PC-9 (cell line): ENCODE results near the gene PNP. TPM values are rescaled to one million over a fixed set of nuclear protein-coding genes. Genes with fewer than 3 reads are reported as not detected.
"Not testable (repeated sequence)": the region's sequence is repeated elsewhere in the genome, so short reads cannot be mapped to it uniquely, and the experiment has no call there.

Experiments
- BruUV-seq: library from RNA; stranded (reverse); fragments of 400-500 nt; replicated peaks from 2 replicates; lab custom pipeline; 2021; lab: Mats Ljungman, UMichigan
- CTCF ChIA-PET: fragments of 300-600 bp; sonication (Branson Sonifier 250); formaldehyde crosslinking; loops from one replicate; lab custom pipeline; 2022; ENCODE audit warnings: antibody characterized with exemption; lab: Charles Lee
- POLR2A ChIA-PET: fragments of 300-600 bp; sonication (Branson Sonifier 250); formaldehyde crosslinking; loops from one replicate; lab custom pipeline; 2022; ENCODE audit warnings: antibody characterized with exemption; ENCODE audit not compliant: unreplicated experiment; lab: Charles Lee
- DNase-seq, 2 experiments: peaks; one replicate each; pipeline versions ENCODE4 v3.0.0 to v3.0.0-alpha.2; 2015 to 2022; ENCODE audit warnings: mixed read lengths in 1 of 2
- H2AFZ ChIP-seq: fragments of 200-600 bp; sonication (generic); 2 replicates; pipeline ENCODE4 v1.8.1; 2017; ENCODE audit warnings: antibody characterized with exemption
- H3F3A ChIP-seq: fragments of 200-600 bp; sonication (generic); 2 replicates; pipeline ENCODE4 v1.8.1; 2017; ENCODE audit warnings: antibody characterized with exemption, mild to moderate bottlenecking, low read depth; ENCODE audit not compliant: insufficient read depth
- H3K27ac ChIP-seq: fragments of 200-600 bp; sonication (generic); 2 replicates; pipeline ENCODE4 v1.6.1; 2016; ENCODE audit warnings: mixed run types
- H3K27me3 ChIP-seq: fragments of 200-600 bp; sonication (generic); 2 replicates; pipeline ENCODE4 v1.6.1; 2016; ENCODE audit warnings: low read depth, mixed run types; ENCODE audit not compliant: insufficient read depth
- H3K36me3 ChIP-seq: fragments of 200-600 bp; sonication (generic); 2 replicates; pipeline ENCODE4 v1.6.1; 2016; ENCODE audit warnings: low read depth, mixed run types
- H3K4me1 ChIP-seq: fragments of 200-600 bp; sonication (generic); replicated peaks from 2 replicates; pipeline ENCODE4 v1.6.1; 2016; ENCODE audit warnings: mixed run types; ENCODE audit not compliant: insufficient read depth
- H3K4me2 ChIP-seq: fragments of 200-600 bp; sonication (generic); 2 replicates; pipeline ENCODE4 v1.6.1; 2017; ENCODE audit warnings: mixed run types
- H3K4me3 ChIP-seq: fragments of 200-600 bp; sonication (generic); 2 replicates; pipeline ENCODE4 v1.6.1; 2016; ENCODE audit warnings: mixed run types
- H3K79me2 ChIP-seq: fragments of 200-600 bp; sonication (generic); 2 replicates; pipeline ENCODE4 v1.6.1; 2017; ENCODE audit warnings: low read depth, mixed run types
- H3K9me2 ChIP-seq: fragments of 200-600 bp; sonication (generic); 2 replicates; pipeline ENCODE4 v1.8.1; 2017; ENCODE audit warnings: mild to moderate bottlenecking; ENCODE audit not compliant: insufficient read depth
- H3K9me3 ChIP-seq: fragments of 200-600 bp; sonication (generic); 2 replicates; pipeline ENCODE4 v1.8.1; 2016; ENCODE audit warnings: low read depth; ENCODE audit not compliant: insufficient read depth
- H4K20me1 ChIP-seq: fragments of 200-600 bp; sonication (generic); 2 replicates; pipeline ENCODE4 v1.8.1; 2017; ENCODE audit not compliant: insufficient read depth
- CTCF ChIP-seq: fragments of 200-600 bp; sonication (generic); conservative IDR thresholded peaks from 2 replicates; pipeline ENCODE4 v1.6.1; 2017; ENCODE audit warnings: mixed run types, antibody characterized with exemption, mild to moderate bottlenecking, moderate library complexity
- EZH2 ChIP-seq: fragments of 200-600 bp; sonication (generic); IDR thresholded peaks from 2 replicates; pipeline ENCODE4 v1.8.0; 2017; ENCODE audit warnings: antibody characterized with exemption, low read depth
- intact Hi-C: fragments of 100-400 bp; cut with micrococcal nuclease; formaldehyde crosslinking; loops from one replicate; pipeline ENCODE4 v1.10.0; 2022; ENCODE audit not compliant: unreplicated experiment
- total RNA-seq: library from RNA; stranded (reverse); gene quantifications from 2 replicates; pipeline ENCODE4 v1.2.3, GENCODE V29; 2021

PNP gene
- total RNA-seq, 1 experiment from 2014 or later: 26.9 TPM

GRCh38 chr14:20503898-20504297 is 34.7 kb downstream of the PNP start:
- no peaks in the 10 kb centered on the region for H3K9me2 ChIP-seq
- no peaks in the 10 kb centered on the region for H3F3A ChIP-seq
- H3K9me3 ChIP-seq: no peaks in the 10 kb centered on the region
- H3K79me2 ChIP-seq: no peaks in the 10 kb centered on the region
- no peaks in the 10 kb centered on the region for H3K36me3 ChIP-seq
- no peak overlapping the region for H3K27ac ChIP-seq
- H4K20me1 ChIP-seq: no peaks in the 10 kb centered on the region
- H3K4me2 ChIP-seq: no peak overlapping the region
- H2AFZ ChIP-seq: no peak overlapping the region
- H3K4me1 ChIP-seq: peaks cover 8% of the 10 kb centered on the region
- no TSS peak for BruUV-seq
- TF ChIP-seq EZH2: no peak
- no peak for TF ChIP-seq CTCF
- CTCF ChIA-PET: no interaction called here
- DNase-seq: no peak
- no peaks in the 10 kb centered on the region for H3K27me3 ChIP-seq
- POLR2A ChIA-PET: no interaction called here
- intact Hi-C loops: no loop called here
- H3K4me3 ChIP-seq: no peak overlapping the region

GRCh38 chr14:20506276-20506675 is 37.1 kb downstream of the PNP start:
- H2AFZ ChIP-seq, H3K9me3 ChIP-seq, H3K9me2 ChIP-seq, POLR2A ChIA-PET, intact Hi-C loops, H3K79me2 ChIP-seq, H3K27ac ChIP-seq, H3K4me3 ChIP-seq, H3F3A ChIP-seq, H3K27me3 ChIP-seq, BruUV-seq, H4K20me1 ChIP-seq, H3K4me1 ChIP-seq, H3K36me3 ChIP-seq, H3K4me2 ChIP-seq, CTCF ChIA-PET, DNase-seq: not testable (repeated sequence)

GRCh38 chr14:20506752-20507151 is 37.5 kb downstream of the PNP start:
- H3K9me3 ChIP-seq, H3K9me2 ChIP-seq, H3K4me2 ChIP-seq, BruUV-seq, DNase-seq, H3K4me1 ChIP-seq, POLR2A ChIA-PET, H3K4me3 ChIP-seq, H4K20me1 ChIP-seq, CTCF ChIA-PET, intact Hi-C loops, H3F3A ChIP-seq, H3K27ac ChIP-seq, H3K27me3 ChIP-seq, H2AFZ ChIP-seq, H3K36me3 ChIP-seq, H3K79me2 ChIP-seq: not testable (repeated sequence)

GRCh38 chr14:20507537-20507936 is 38.3 kb downstream of the PNP start:
- DNase-seq, intact Hi-C loops, H3K4me1 ChIP-seq, H3K27me3 ChIP-seq, H3K79me2 ChIP-seq, BruUV-seq, H3K27ac ChIP-seq, H3K36me3 ChIP-seq, H3F3A ChIP-seq, H2AFZ ChIP-seq, H3K9me2 ChIP-seq, H3K9me3 ChIP-seq, H3K4me3 ChIP-seq, H3K4me2 ChIP-seq, H4K20me1 ChIP-seq, POLR2A ChIA-PET, CTCF ChIA-PET: not testable (repeated sequence)

- CTCF ChIA-PET: no interaction called here
- Histone ChIP-seq H3F3A (no peaks in the 10 kb centered on the region), H2AFZ (no peak overlapping the region), H3K4me2 (no peak overlapping the region), H4K20me1 (no peaks in the 10 kb centered on the region), H3K4me3 (no peak overlapping the region), H3K9me3 (no peaks in the 10 kb centered on the region), H3K9me2 (no peaks in the 10 kb centered on the region), H3K36me3 (no peaks in the 10 kb centered on the region), H3K27me3 (no peaks in the 10 kb centered on the region), H3K79me2 (no peaks in the 10 kb centered on the region), H3K4me1 (no peaks in the 10 kb centered on the region), H3K27ac (no peak overlapping the region)
- TF ChIP-seq EZH2: no peak
- no peak for TF ChIP-seq CTCF
- no peak for DNase-seq
- intact Hi-C loops: no loop called here
- POLR2A ChIA-PET: no interaction called here
- no TSS peak for BruUV-seq
These were observed 39.2 kb downstream of the PNP start for GRCh38 chr14:20508367-20508766.
